GM18526 (cell line): ENCODE measurements around the gene RXRA.

ENCODE experiments used
- POLR2A ChIP-seq: IDR thresholded peaks from 3 replicates; pipeline ENCODE4 v1.6.1; 2011; ENCODE audit not compliant: insufficient read length; ENCODE audit errors: extremely low read depth

Gene RXRA

DNA sequence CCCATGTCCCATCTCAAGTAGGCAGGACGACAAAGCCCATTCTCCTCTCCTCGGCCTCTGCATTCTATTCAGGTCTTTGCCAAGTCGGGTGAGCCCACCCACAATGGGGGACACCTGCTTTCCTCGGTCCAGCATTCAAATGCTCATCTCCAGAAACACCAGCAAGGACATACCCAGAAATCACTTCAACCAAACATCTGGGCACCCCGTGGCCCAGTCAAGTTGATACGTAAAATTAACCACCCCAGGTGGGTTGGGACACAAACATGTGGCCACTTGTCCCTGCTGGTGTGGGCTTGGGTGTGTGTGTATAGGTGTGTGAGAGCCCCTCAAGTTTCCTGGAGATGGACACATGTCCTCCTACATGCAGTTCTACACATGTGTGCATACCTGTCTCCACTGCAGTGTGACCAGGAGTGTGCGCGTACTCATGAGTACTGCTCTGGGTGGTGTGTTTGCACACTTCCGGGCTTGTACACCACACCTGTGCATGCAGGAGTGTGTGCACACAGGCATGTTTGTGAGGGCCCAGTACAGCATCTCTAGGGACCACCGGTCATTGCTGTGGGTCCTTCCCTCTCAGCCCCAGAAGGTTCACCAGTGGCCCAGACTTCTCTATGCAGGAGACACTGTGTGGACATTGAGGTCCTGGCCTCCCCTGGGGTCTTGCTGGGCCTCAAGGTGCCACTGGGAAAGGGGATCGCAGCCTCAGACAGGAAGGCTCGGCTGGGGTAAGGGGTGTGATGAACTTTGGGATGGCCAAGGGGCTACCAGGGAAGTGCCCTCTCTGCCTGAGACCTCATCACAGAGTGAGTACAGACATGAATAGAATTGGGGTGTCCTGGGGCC lies 35.4 kb upstream of the RXRA start:
- no peak for TF ChIP-seq POLR2A

DNA sequence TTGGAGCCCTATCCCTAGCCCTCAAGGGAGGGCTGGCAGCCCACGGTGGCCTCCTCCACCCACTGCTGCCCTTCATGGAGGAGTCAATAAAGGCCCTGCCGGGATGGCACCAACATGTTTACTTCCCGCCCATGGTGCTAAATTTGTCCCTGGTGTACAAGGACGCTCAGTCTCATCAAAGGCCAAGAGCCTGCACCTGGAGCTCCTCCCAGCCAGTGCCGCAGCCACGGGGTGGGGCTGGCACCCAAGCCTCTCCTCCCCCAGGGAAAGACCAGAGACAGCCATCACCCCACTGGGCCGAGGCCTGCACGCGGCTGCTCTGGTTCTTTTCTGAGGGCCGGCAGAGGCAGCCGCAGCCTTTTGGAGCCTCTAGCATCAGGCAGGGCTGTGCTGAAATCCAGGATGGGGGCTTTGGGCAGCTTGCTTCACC lies 34.8 kb upstream of the RXRA start:
- no peak for TF ChIP-seq POLR2A

DNA sequence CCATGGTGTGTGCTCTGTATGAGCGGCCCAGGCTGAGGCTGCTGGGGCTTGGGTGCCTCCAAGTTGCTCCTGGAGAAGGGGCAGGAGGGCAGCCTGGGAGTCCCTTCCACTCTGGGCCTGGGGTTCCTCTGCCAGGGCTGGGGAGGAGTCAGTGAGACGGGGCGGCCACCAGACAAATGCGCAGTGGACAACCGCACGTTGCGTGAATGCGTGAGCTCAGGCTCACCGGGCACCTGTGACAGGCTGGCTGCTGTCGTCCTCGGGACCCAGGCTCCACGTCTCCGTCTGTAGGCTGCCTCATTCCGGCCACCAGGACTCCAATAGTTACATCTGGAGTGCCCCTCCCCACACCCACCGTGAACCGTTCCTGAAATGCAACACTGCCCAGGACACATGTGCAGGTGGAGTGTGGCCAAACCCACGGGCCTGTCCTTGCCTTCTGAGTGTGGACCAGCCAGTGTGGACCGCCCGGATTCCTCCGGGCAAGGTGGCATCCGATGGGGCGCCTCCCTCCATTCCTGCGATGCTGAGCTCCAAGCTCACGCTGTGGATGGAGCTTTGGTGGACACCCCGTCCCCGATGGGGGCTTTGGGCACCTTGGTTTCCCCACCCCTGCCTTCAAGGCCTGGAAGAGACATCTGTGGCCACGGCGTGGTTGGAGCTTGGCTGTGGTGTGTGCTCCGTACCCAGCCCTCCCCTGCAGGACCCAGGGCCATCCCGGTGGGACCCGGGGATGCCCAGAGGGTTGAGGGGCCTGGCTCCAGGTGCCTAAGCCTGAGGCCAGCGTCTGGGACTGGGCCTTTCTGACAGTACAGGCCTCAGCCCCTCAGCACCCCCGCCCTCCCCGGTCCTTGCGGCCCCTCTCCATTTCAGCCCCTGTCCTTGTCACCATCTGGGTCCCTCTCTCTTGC lies 34.0 kb upstream of the RXRA start:
- no peak for TF ChIP-seq POLR2A

DNA sequence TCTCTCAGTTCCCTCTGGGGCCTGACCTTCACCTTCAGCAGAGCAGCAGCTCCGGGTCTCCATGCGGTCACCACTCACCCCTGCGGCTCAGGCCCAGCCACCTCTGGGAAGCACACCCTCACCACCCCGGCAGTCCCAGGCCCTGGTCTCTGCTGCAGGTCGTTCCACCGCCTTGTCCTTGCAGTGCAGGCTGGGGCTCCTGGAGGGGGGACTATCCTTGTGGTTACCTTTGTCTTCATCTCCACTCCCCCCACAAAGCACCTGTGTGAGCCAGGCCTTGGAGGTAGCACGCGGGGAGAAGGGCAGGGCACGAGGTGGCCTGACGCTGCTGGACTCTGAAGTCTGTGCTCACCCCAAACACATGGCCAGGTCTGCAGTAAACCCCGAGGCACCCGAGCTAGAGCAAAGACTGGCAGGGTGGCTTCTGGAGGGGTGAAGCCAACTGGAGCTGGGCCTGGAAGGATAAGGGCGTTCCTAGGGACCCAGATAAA lies 33.2 kb upstream of the RXRA start:
- no peak for TF ChIP-seq POLR2A

DNA sequence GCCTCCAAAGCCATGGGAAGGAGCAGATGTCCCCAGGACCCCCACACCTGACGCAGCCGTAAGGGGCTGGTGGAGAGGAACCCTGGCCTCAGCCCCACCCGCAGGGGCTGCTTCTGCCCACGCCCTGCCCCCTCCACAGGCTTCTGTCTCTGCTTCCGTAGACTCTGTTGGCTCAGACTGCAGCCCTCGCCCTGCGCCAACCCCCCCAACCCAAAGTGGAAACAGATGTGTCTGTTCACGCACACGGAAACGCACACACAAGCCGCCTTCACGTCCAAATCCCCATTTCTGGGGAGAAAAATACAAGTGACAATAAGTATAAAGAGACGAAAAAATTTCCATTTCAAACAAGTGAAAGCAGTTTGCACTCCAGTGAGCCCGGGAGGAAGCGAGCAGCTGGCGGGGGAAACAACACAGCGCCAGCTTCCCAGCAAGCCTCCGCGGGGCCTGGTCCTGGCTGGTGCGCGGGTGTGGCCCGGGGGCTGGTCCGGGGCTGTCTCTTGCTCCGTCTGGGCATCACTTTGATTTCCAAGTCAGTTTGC lies 32.6 kb upstream of the RXRA start:
- no peak for TF ChIP-seq POLR2A

GRCh38 chr9:134294153-134295071 lies 31.8 kb upstream of the RXRA start:
- TF ChIP-seq POLR2A = no peak

DNA sequence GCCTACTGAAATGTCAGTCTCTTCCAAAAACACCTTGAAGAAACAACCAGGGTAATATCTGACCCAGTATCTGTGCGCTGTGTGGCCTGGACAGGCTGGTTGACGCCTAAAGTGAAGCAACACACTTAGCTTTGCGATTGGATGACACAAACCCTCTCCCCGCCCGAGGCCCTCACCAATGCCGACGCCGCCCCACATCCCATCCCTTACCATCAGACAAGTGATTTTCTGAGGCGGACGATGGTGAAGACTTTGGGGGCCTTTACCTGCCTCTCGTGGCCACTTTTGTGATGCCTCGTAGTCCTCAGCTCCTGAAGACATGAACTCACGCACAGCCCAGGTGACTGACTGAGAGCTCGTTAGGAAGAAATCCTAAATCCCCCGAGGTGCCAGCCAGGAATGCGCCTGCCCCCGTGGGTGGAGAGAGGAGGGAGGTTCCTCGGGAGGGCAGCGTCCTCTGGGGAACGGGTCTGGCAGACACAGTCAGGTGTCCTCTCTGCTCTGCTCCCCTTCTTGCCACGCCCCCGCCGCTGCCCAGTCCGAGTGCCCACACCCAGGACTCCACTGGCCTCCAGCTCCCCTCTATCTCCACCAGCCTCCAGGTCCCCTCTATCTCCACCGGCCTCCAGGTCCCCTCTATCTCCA lies 31.0 kb upstream of the RXRA start:
- TF ChIP-seq POLR2A = no peak

DNA sequence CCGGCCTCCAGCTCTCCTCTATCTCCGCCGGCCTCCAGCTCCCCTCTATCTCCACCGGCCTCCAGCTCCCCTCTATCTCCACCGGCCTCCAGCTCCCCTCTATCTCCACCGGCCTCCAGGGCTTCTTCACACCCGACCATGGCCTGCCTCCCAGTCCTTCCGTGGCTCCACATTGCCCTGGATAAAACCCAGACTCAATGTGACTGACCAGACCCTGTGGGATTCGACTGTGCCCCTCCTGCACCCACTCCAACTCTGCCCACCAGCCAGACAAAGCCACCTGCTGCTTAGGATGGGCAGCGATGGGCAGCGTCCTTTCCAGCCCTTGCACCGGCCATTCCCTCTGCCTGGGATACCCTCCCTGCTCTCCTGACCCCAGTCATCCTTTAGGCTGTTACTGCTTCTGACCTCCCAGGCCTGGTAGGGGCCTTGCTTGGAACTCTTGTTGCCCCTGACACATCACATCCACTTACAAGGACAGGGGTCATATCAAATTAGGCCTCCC lies 30.5 kb upstream of the RXRA start:
- TF ChIP-seq POLR2A = no peak

DNA sequence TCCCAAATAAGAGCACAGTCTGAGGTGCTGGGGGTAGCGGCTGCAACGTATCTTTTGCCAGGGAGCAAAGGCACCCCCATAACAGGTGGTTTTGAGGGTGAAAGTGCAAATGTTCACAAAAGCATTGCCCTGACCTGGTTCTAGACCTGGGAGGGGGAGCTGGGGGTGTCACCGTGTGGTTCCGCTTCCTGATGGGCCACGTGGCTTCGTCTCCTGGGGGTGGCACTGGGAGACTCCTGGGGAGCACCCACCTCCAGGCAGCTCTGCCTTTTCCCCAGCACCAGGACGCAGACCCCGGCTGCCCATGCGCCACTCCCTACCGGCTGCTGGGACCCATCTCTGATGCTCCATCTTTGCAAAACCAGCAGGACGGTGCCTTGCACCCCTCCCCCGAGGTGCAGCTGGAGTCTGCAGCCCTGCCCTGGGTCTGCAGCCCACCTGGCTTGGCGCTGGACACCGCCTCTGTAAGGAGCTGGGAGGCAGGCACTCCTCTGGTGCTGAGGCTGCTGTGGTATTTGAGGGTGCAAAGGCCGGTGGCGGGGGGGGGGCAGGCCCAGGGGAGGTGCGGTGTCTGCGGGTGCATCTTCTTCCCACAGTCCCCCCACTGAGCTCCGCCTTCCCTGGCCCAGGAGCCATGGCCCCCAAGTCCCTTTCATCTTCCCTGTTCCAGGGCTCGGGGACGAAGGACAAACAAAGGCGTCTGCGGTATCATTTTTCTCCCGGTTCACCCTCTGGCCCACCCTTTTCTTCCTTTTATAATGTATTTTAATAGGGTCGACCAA lies 29.8 kb upstream of the RXRA start:
- TF ChIP-seq POLR2A = no peak

DNA sequence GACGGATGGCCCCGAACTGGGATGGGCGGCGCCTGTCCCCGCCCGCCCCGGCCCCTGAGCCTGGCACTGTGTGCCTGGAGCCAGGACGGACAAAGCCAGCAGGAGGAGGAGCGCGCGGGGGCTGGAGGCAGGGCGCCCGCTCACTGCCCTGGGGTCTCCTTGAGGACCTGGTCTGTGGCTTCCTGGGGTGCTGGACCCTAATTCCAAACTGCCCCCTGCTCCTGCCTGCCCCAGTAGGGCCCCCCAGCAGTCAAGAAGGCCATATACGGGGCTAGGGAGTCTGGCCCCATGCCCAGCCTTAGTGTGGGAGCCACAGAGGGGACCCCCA lies 29.2 kb upstream of the RXRA start:
- no peak for TF ChIP-seq POLR2A

- no peak for TF ChIP-seq POLR2A
Observed at GRCh38 chr9:134297576-134297975, 28.7 kb upstream of the RXRA start.

- TF ChIP-seq POLR2A = no peak
Observed at GRCh38 chr9:134298000-134298399, 28.3 kb upstream of the RXRA start.

GRCh38 chr9:134299068-134299467 lies 27.2 kb upstream of the RXRA start:
- no peak for TF ChIP-seq POLR2A
